Heart right ventricle (tissue), 16 donors: ENCODE measurements around the gene FAM131B. TPM values are rescaled to one million over a fixed set of nuclear protein-coding genes. Genes with fewer than 3 reads are reported as not detected.
A peak's percentile ranks its signal among the peaks of the same experiment; 100 is the strongest.

Experiments
- ATAC-seq, 8 donors: fragments of 200-7000 bp; cut with Tn5 transposase; one replicate each; pipeline ENCODE4 v1.9.1; 2020; ENCODE audit warnings: mild to moderate bottlenecking in 8 of 8, moderate library complexity in 8 of 8, moderate number of reproducible peaks in 1 of 8
- DNase-seq, 2 donors: peaks; one replicate each; pipeline ENCODE4 v3.0.0-alpha.2; 2020
- H3K27ac ChIP-seq, 10 donors: fragments of 200-600 bp; sonication (generic) in 2 of 10; one replicate each; pipeline versions ENCODE4 v1.5.0 to v1.8.0; 2020 to 2022; ENCODE audit warnings: mild to moderate bottlenecking in 3 of 10
- H3K27me3 ChIP-seq, 7 donors: fragments of 200-600 bp; one replicate each; pipeline ENCODE4 v1.8.0; 2021 to 2022; ENCODE audit warnings: mild to moderate bottlenecking in 2 of 7
- H3K36me3 ChIP-seq, 9 donors: fragments of 200-600 bp; sonication (generic) in 1 of 9; one replicate each; pipeline versions ENCODE4 v1.5.0 to v1.8.0; 2020 to 2022; ENCODE audit warnings: mild to moderate bottlenecking in 2 of 9
- H3K4me1 ChIP-seq, 9 donors: fragments of 200-600 bp; sonication (generic) in 1 of 9; one replicate each; pipeline versions ENCODE4 v1.5.0 to v1.8.0; 2020 to 2022; ENCODE audit warnings: mild to moderate bottlenecking in 4 of 9
- H3K4me3 ChIP-seq, 10 donors: fragments of 200-600 bp; sonication (generic) in 2 of 10; one replicate each; pipeline versions ENCODE4 v1.5.0 to v1.8.0; 2020 to 2022; ENCODE audit warnings: mild to moderate bottlenecking in 7 of 10, moderate library complexity in 2 of 10
- H3K9me3 ChIP-seq, 11 donors: fragments of 200-600 bp in 10 of 11; sonication (generic) in 2 of 11; one replicate each; pipeline versions ENCODE4 v1.5.0 to v1.8.0; 2013 to 2022; ENCODE audit warnings: mild to moderate bottlenecking in 2 of 11, control low read depth in 1 of 11, moderate library complexity in 1 of 11
- WGBS, 2 donors: extraction: QIAGEN DNeasy Blood & Tissue Kit; methylation state at CpG; one replicate each; pipeline ENCODE4 v1.1.7; 2013; ENCODE audit warnings: inconsistent platforms in 1 of 2; 5-methylcytosine and 5-hydroxymethylcytosine counted together
- intact Hi-C, 10 donors: fragments of 100-400 bp; cut with DNase I; formaldehyde crosslinking; loops; one replicate each; pipeline versions ENCODE4 v1.11.1 to v1.14.2; 2022
- microRNA-seq, 2 donors: library from miRNA; unstranded; fragments of <30 nt; microRNA quantifications; one replicate each; pipeline ENCODE4 v1.2.0, GENCODE V29; 2021
- polyA plus RNA-seq, 2 donors: library from polyadenylated mRNA; stranded (reverse); fragments of 200-250 nt; gene quantifications; one replicate each; pipeline ENCODE4 v1.2.3, GENCODE V29; 2013
- total RNA-seq, 10 donors: library from RNA; stranded (reverse); fragmentation: NEBNext Ultra II Directional in 3 of 10; extraction: Animal tissue kit (Norgen Biotek cat#: 25700) in 3 of 10; gene quantifications; one replicate each; pipeline versions ENCODE4 v1.2.1 to v1.2.4, GENCODE V29; 2021 to 2023
- TF ChIP-seq, protein P1 (sequence below), 9 donors: fragments of 200-600 bp; sonication (generic) in 2 of 9; IDR thresholded peaks; one replicate each; pipeline versions ENCODE4 v1.5.0 to v1.8.0; 2021 to 2022; ENCODE audit warnings: antibody characterized with exemption in 9 of 9, mild to moderate bottlenecking in 5 of 9, moderate library complexity in 1 of 9
- donor health status: Arrhythmogenic right ventricular cardiomyopathy.
- donor health status: ischemic (EF 13 %, LVEDD 7.1; RV severe dilation, severe dysfunction).
- donor health status: healthy with polysubstance abuse.
- donor health status: DM: no; HTN: yes; CAD: no.
- donor health status: DM: no; HTN: no; CAD: no.
- donor health status: ischemic (EF 25% LVEDD 6.9; RV normal size, moderate dysfunction).
- donor health status: ischemic (EF 25% LVEDD 5.7; RV mildly dilated, moderate dysfunction).
- donor health status: healthy.
- donor health status: DM: yes; HTN: yes; CAD: no.
- donor health status: Ischemic cardiomyopathy.
- donor health status: ischemic (EF 35%, LVEDD 5.7; RV mildly dilated, moderate dysfunction).
- donor health status: nonischemic (EF 11% LVEDD 7.7; RV severe dilation, severe dysfunction).
- donor health status: DM: yes; HTN: yes; CAD: no.
- donor health status: PGD.
- donor health status: ischemic (EF 29% LVEDD 5.4; RV normal size, mild dysfunction).
- donor health status: nonischemic (EF 23%, LVEDD 6.1; RV moderate dilation, normal function).

FAM131B gene
- total and polyA plus RNA-seq, 12 donors: 0.07 to 1.2 (median 0.37) TPM; not detected in 1

DNA sequence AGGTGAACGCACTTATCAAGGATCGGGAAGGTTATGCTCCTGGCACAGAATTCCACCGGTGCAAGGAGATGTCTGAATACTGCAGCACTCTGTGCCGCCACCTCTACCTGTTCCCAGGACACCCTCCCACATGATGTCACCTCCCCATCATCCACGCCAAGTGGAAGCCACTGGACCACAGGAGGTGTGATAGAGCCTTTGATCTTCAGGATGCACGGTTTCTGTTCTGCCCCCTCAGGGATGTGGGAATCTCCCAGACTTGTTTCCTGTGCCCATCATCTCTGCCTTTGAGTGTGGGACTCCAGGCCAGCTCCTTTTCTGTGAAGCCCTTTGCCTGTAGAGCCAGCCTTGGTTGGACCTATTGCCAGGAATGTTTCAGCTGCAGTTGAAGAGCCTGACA is 57.6 kb downstream of the FAM131B start:
- TF ChIP-seq, protein P1, sequence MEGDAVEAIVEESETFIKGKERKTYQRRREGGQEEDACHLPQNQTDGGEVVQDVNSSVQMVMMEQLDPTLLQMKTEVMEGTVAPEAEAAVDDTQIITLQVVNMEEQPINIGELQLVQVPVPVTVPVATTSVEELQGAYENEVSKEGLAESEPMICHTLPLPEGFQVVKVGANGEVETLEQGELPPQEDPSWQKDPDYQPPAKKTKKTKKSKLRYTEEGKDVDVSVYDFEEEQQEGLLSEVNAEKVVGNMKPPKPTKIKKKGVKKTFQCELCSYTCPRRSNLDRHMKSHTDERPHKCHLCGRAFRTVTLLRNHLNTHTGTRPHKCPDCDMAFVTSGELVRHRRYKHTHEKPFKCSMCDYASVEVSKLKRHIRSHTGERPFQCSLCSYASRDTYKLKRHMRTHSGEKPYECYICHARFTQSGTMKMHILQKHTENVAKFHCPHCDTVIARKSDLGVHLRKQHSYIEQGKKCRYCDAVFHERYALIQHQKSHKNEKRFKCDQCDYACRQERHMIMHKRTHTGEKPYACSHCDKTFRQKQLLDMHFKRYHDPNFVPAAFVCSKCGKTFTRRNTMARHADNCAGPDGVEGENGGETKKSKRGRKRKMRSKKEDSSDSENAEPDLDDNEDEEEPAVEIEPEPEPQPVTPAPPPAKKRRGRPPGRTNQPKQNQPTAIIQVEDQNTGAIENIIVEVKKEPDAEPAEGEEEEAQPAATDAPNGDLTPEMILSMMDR (IDR thresholded peaks at IDR 0.05): no peak
- no peak for DNase-seq
- Histone ChIP-seq H3K9me3 (no peaks in the 10 kb centered on the region), H3K27me3 (no peaks in the 10 kb centered on the region), H3K27ac (no peak overlapping the region), H3K4me3 (no peak overlapping the region), H3K4me1 (peaks cover 0 to 37% (median 3%) of the 10 kb centered on the region in 9 donors), H3K36me3 (peaks cover 0 to 92% (median 63%) of the 10 kb centered on the region in 9 donors)
- WGBS, 2 donors: 82 to 89% methylated on average over 6 of the region's 6 CpGs
- intact Hi-C loops: loop anchor here (1.0 to 10.0 kb wide), 8 partner anchors 43 to 112 kb away; partner anchors contain the start of genes GSTK1 (in 4 of the 10) and ZYX (in 1 of the 10)
- peak in 1 of 8 donors; percentile 4 for ATAC-seq

DNA sequence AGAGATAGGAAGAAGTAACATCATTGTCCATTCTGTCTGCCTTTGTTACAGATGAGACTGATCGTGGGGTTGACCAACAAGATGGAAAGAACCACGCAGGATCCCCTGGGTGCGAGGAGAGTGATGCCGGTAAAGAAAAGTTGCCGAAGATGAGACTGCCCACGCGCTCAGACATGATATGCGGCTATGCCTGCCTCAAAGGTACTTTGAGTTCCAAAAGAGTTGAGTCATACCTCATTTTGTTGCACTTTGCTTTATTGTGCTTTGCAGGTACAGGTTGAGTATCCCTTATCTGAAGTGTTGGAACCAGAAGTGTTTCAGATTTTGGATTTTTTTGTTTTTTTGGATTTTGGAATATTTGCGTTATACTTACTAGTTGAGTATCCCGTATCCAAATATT is 58.8 kb downstream of the FAM131B start:
- Histone ChIP-seq H3K36me3 (peaks cover 0 to 100% (median 65%) of the 10 kb centered on the region in 9 donors), H3K27ac (no peak overlapping the region), H3K4me1 (peaks cover 0 to 45% (median 9%) of the 10 kb centered on the region in 9 donors), H3K4me3 (no peak overlapping the region), H3K9me3 (no peaks in the 10 kb centered on the region), H3K27me3 (no peaks in the 10 kb centered on the region)
- 95% methylated on average over 10 of the region's 10 CpGs for WGBS, 2 donors
- no peak for ATAC-seq
- TF ChIP-seq, protein P1 (IDR thresholded peaks at IDR 0.05): no peak
- intact Hi-C loops: loop anchor here in 8 of 10 donors (2.0 to 10.0 kb wide), 5 partner anchors 41 to 111 kb away; partner anchors contain the start of gene GSTK1 (in 4 of the 8)
- no peak for DNase-seq

Small RNA genes lying within 50 kb of the gene (microRNA-seq; reads per million reads assigned to microRNA genes)
- gene MIR6892: 0 to 1.0 reads per million in 2 donors

Other genes with a start within 250 kb of the FAM131B start
- not detected for gene PIP, start 230.6 kb downstream of the FAM131B start, total RNA-seq
- gene PIP, start 230.6 kb downstream of the FAM131B start, polyA plus RNA-seq: not detected
- not detected for gene TAS2R39, start 179.3 kb downstream of the FAM131B start, total RNA-seq
- gene TAS2R39, start 179.3 kb downstream of the FAM131B start, polyA plus RNA-seq: not detected
- gene TAS2R40, start 140.7 kb downstream of the FAM131B start, total RNA-seq: not detected
- not detected for gene TAS2R40, start 140.7 kb downstream of the FAM131B start, polyA plus RNA-seq
- 100 to 1,000 TPM; 251 to 294 (median 269) TPM for gene GSTK1, start 99.3 kb downstream of the FAM131B start, total RNA-seq
- gene GSTK1, start 99.3 kb downstream of the FAM131B start, polyA plus RNA-seq: 100 to 1,000 TPM; 136 to 317 TPM
- gene TMEM139, start 77.8 kb downstream of the FAM131B start, total RNA-seq: 10 to 100 TPM in 7 of 10 donors, 1 to 10 TPM in 3; 5.4 to 14.2 (median 11.1) TPM
- gene TMEM139, start 77.8 kb downstream of the FAM131B start, polyA plus RNA-seq: 10 to 100 TPM in 1 of 2 donors, 1 to 10 TPM in 1; 2.6 to 18.0 TPM
- 10 to 100 TPM in 6 of 10 donors, 1 to 10 TPM in 4; 7.1 to 13.9 (median 10.2) TPM for gene CASP2, start 74.4 kb downstream of the FAM131B start, total RNA-seq
- 1 to 10 TPM; 4.4 to 8.0 TPM for gene CASP2, start 74.4 kb downstream of the FAM131B start, polyA plus RNA-seq
- not detected for gene CLCN1, start 46.6 kb downstream of the FAM131B start, total RNA-seq
- gene CLCN1, start 46.6 kb downstream of the FAM131B start, polyA plus RNA-seq: under 1 TPM in 1 of 2 donors, not detected in 1; 0.01 TPM
- gene ZYX, start 18.6 kb upstream of the FAM131B start, total RNA-seq: 100 to 1,000 TPM in 2 of 10 donors, 10 to 100 TPM in 8; 48.5 to 148 (median 74.6) TPM
- gene ZYX, start 18.6 kb upstream of the FAM131B start, polyA plus RNA-seq: 100 to 1,000 TPM in 1 of 2 donors, 10 to 100 TPM in 1; 58.9 to 152 TPM
- gene EPHA1, start 46.1 kb upstream of the FAM131B start, total RNA-seq: under 1 TPM in 1 of 10 donors, not detected in 9; 0.39 TPM
- under 1 TPM; 0.12 to 0.73 TPM for gene EPHA1, start 46.1 kb upstream of the FAM131B start, polyA plus RNA-seq
- not detected for gene TAS2R60, start 80.7 kb upstream of the FAM131B start, total RNA-seq
- gene TAS2R60, start 80.7 kb upstream of the FAM131B start, polyA plus RNA-seq: not detected
- gene TAS2R41, start 115.2 kb upstream of the FAM131B start, total RNA-seq: under 1 TPM in 1 of 10 donors, not detected in 9; 0.40 TPM
- gene TAS2R41, start 115.2 kb upstream of the FAM131B start, polyA plus RNA-seq: not detected
- gene CTAGE15, start 209.1 kb upstream of the FAM131B start, total RNA-seq: under 1 TPM in 2 of 10 donors, not detected in 8; 0.13 TPM
- under 1 TPM in 1 of 2 donors, not detected in 1; 0.01 TPM for gene CTAGE15, start 209.1 kb upstream of the FAM131B start, polyA plus RNA-seq